DND-41 (cell line): ENCODE data around the gene PYCR2.

ENCODE experiments used
- ATAC-seq: fragments of 200-7000 bp; cut with Tn5 transposase; 3 replicates; pipeline ENCODE4 v1.9.1; 2021; ENCODE audit warnings: low read depth; ENCODE audit not compliant: insufficient read depth
- DNase-seq: peaks from one replicate; pipeline ENCODE4 v3.0.0-alpha.2; 2020
- H2AFZ ChIP-seq: 2 replicates; pipeline ENCODE4 v1.6.0; 2012; ENCODE audit warnings: low read depth, low read length
- H3K27ac ChIP-seq: 2 replicates; pipeline ENCODE4 v1.5.1; 2012; ENCODE audit warnings: low read length, inconsistent platforms
- H3K27me3 ChIP-seq: fragments of 200-600 bp; sonication (generic); 2 replicates; pipeline ENCODE4 v1.6.0; 2012; ENCODE audit warnings: low read length, mild to moderate bottlenecking, inconsistent platforms; ENCODE audit not compliant: insufficient read depth, poor library complexity
- H3K36me3 ChIP-seq: 2 replicates; pipeline ENCODE4 v1.5.1; 2012; ENCODE audit warnings: low read length, inconsistent platforms; ENCODE audit not compliant: insufficient read depth
- H3K4me1 ChIP-seq: 2 replicates; pipeline ENCODE4 v1.5.1; 2012; ENCODE audit warnings: mild to moderate bottlenecking, low read length; ENCODE audit not compliant: insufficient read depth
- H3K4me2 ChIP-seq: 2 replicates; pipeline ENCODE4 v1.6.0; 2012; ENCODE audit warnings: mild to moderate bottlenecking, moderate library complexity, low read length, inconsistent platforms; ENCODE audit not compliant: insufficient read depth
- H3K4me3 ChIP-seq, 2 experiments: fragments of 200-600 bp in 1 of 2; shearing (Covaris generic) in 1 of 2; 2 replicates each; pipeline ENCODE4 v1.5.1; 2012 to 2016; ENCODE audit warnings: inconsistent platforms in 2 of 2, low read length in 2 of 2, mild to moderate bottlenecking in 2 of 2, low read depth in 1 of 2, moderate library complexity in 1 of 2
- H3K79me2 ChIP-seq: 2 replicates; pipeline ENCODE4 v1.6.0; 2012; ENCODE audit warnings: low read length, inconsistent platforms; ENCODE audit not compliant: insufficient read depth
- H3K9ac ChIP-seq: 2 replicates; pipeline ENCODE4 v1.6.0; 2012; ENCODE audit warnings: low read depth, mild to moderate bottlenecking, inconsistent platforms, low read length, moderate library complexity
- H3K9me3 ChIP-seq: 2 replicates; pipeline ENCODE4 v1.5.1; 2012; ENCODE audit warnings: low read length, moderate library complexity, mild to moderate bottlenecking, inconsistent platforms; ENCODE audit not compliant: insufficient read depth, severe bottlenecking
- H4K20me1 ChIP-seq: 2 replicates; pipeline ENCODE4 v1.6.0; 2012; ENCODE audit warnings: low read length; ENCODE audit not compliant: insufficient read depth
- CTCF ChIP-seq: IDR thresholded peaks from 2 replicates; pipeline ENCODE4 v1.5.1; 2012; ENCODE audit warnings: borderline replicate concordance, low read length, moderate library complexity, mild to moderate bottlenecking; ENCODE audit not compliant: poor library complexity, severe bottlenecking; ENCODE audit errors: extremely low read depth
- EZH2 ChIP-seq: IDR thresholded peaks from 3 replicates; pipeline ENCODE4 v1.6.1; 2012; ENCODE audit warnings: borderline replicate concordance, low read depth, mild to moderate bottlenecking, moderate library complexity, low read length, inconsistent platforms; ENCODE audit not compliant: severe bottlenecking

Gene PYCR2

GRCh38 chr1:225871359-225872074 is 52.5 kb downstream of the PYCR2 start:
- peaks cover 8% of the 10 kb centered on the region for H3K36me3 ChIP-seq
- no peak for TF ChIP-seq EZH2
- TF ChIP-seq CTCF, result no peak
- no peak for DNase-seq

GRCh38 chr1:225870911-225871310 is 53.1 kb downstream of the PYCR2 start:
- Histone ChIP-seq H3K4me3 (no peak overlapping the region), H3K79me2 (no peaks in the 10 kb centered on the region), H3K9ac (no peak overlapping the region), H3K36me3 (peaks cover 8% of the 10 kb centered on the region), H3K27me3 (no peaks in the 10 kb centered on the region), H3K27ac (no peak overlapping the region), H3K4me1 (peaks cover 9% of the 10 kb centered on the region), H2AFZ (no peak overlapping the region), H4K20me1 (no peaks in the 10 kb centered on the region), H3K9me3 (no peaks in the 10 kb centered on the region), H3K4me2 (no peak overlapping the region)
- no peak for ATAC-seq
- DNase-seq, result no peak
- no peak for TF ChIP-seq CTCF
- no peak for TF ChIP-seq EZH2

More at GRCh38 chr1:225871359-225872074, 52.5 kb downstream of the PYCR2 start:
- ATAC-seq, result no peak
- Histone ChIP-seq H3K79me2 (no peaks in the 10 kb centered on the region), H3K27ac (no peak overlapping the region), H3K4me2 (no peak overlapping the region), H3K27me3 (no peaks in the 10 kb centered on the region), H2AFZ (no peak overlapping the region), H3K9ac (no peak overlapping the region), H3K4me1 (peaks cover 3% of the 10 kb centered on the region), H4K20me1 (no peaks in the 10 kb centered on the region), H3K4me3 (no peak overlapping the region), H3K9me3 (no peaks in the 10 kb centered on the region)
